Spleen (tissue), 7 donors: ENCODE results near the gene CALHM5.

Source experiments
- CTCF ChIP-seq, 11 experiments: fragments of 200-600 bp in 7 of 11; fragments of 450-650 bp in 4 of 11; sonication (generic) in 4 of 11; IDR thresholded peaks in 8 of 11; conservative IDR thresholded peaks in 3 of 11; 1 replicate in 7 of 11; 2 replicates in 4 of 11; pipeline versions ENCODE4 v1.4.0 to v1.8.0; 2016 to 2021; ENCODE audit warnings: antibody characterized with exemption in 11 of 11, inconsistent platforms in 4 of 11, mild to moderate bottlenecking in 1 of 11
- POLR2AphosphoS5 ChIP-seq, 3 donors: sonication (generic); formaldehyde crosslinking; IDR thresholded peaks; one replicate each; pipeline ENCODE4 v1.5.1; 2017; ENCODE audit warnings: antibody characterized with exemption in 3 of 3
- donor health status: DM: no; HTN: no; CAD: no; lungs with moderate emphysema.
- donor health status: DM: no; HTN: no; CAD: no.
- donor health status: DM: no; HTN: no; CAD: no.

GRCh38 chr6:116467096-116467495, 44.3 kb upstream of the CALHM5 start:
- TF ChIP-seq CTCF (IDR thresholded peaks at IDR 0.05 in 8 of 11, conservative IDR thresholded peaks at IDR 0.05 in 3 of 11), result no peak
- TF ChIP-seq POLR2AphosphoS5 (IDR thresholded peaks at IDR 0.05), result no peak
